HepG2 (cell line): Measurements from ENCODE around the gene MRPL10. TPM values are rescaled to one million over a fixed set of nuclear protein-coding genes. Genes with fewer than 3 reads are reported as not detected.

Experiments used
- ERF ChIP-seq: IDR thresholded peaks from 2 replicates; pipeline ENCODE4 v1.6.1; 2018; ENCODE audit warnings: missing biosample characterization, missing genetic modification reagents
- MLX ChIP-seq: IDR thresholded peaks from 2 replicates; pipeline ENCODE4 v1.6.1; 2016
- PATZ1 ChIP-seq: sonication (generic); formaldehyde crosslinking; IDR thresholded peaks from 2 replicates; pipeline ENCODE4 v1.4.0; 2020; ENCODE audit warnings: missing genetic modification reagents
- PLSCR1 ChIP-seq: sonication (generic); formaldehyde crosslinking; IDR thresholded peaks from 2 replicates; pipeline ENCODE4 v1.5.0; 2020; ENCODE audit warnings: missing genetic modification reagents, mild to moderate bottlenecking, borderline replicate concordance
- SMAD1 ChIP-seq: sonication (generic); formaldehyde crosslinking; IDR thresholded peaks from 2 replicates; pipeline ENCODE4 v1.4.0; 2020; ENCODE audit warnings: missing genetic modification reagents, low read depth, mild to moderate bottlenecking, borderline replicate concordance
- SSRP1 ChIP-seq: IDR thresholded peaks from 2 replicates; pipeline ENCODE4 v1.6.1; 2016; ENCODE audit warnings: control low read depth
- TFDP2 ChIP-seq: sonication (generic); formaldehyde crosslinking; IDR thresholded peaks from 2 replicates; pipeline ENCODE4 v1.4.0; 2020; ENCODE audit warnings: missing genetic modification reagents
- ZBTB26 ChIP-seq: IDR thresholded peaks from 2 replicates; pipeline ENCODE4 v1.6.1; 2016; ENCODE audit warnings: missing compliant biosample characterization, missing genetic modification reagents, borderline replicate concordance
- ZNF276 ChIP-seq: sonication (generic); formaldehyde crosslinking; IDR thresholded peaks from 2 replicates; pipeline ENCODE4 v1.4.0; 2020; ENCODE audit warnings: mild to moderate bottlenecking, low read depth, missing genetic modification reagents
- ZNF329 ChIP-seq: sonication (generic); formaldehyde crosslinking; IDR thresholded peaks from 2 replicates; pipeline ENCODE4 v1.9.0; 2021; ENCODE audit warnings: low read depth, mild to moderate bottlenecking, missing genetic modification reagents
- ZNF431 ChIP-seq: sonication (generic); formaldehyde crosslinking; IDR thresholded peaks from 2 replicates; pipeline ENCODE4 v1.9.0; 2022; ENCODE audit warnings: missing genetic modification reagents, low read depth, mild to moderate bottlenecking, borderline replicate concordance
- ZNF460 ChIP-seq: sonication (generic); formaldehyde crosslinking; IDR thresholded peaks from 2 replicates; pipeline ENCODE4 v1.5.1; 2020; ENCODE audit warnings: missing genetic modification reagents, mild to moderate bottlenecking, borderline replicate concordance
- ZNF609 ChIP-seq: sonication (generic); formaldehyde crosslinking; IDR thresholded peaks from 2 replicates; pipeline ENCODE4 v1.4.0; 2020; ENCODE audit warnings: mild to moderate bottlenecking, missing genetic modification reagents, borderline replicate concordance
- ZNF83 ChIP-seq: sonication (generic); formaldehyde crosslinking; IDR thresholded peaks from 2 replicates; pipeline ENCODE4 v1.4.0; 2020; ENCODE audit warnings: missing genetic modification reagents, mild to moderate bottlenecking, borderline replicate concordance
- ZSCAN31 ChIP-seq: sonication (generic); formaldehyde crosslinking; IDR thresholded peaks from 2 replicates; pipeline ENCODE4 v1.5.0; 2020; ENCODE audit warnings: low read depth, mild to moderate bottlenecking, missing genetic modification reagents
- polyA plus RNA-seq, 8 experiments: library from polyadenylated mRNA; depleted of rRNA in 3 of 8; stranded (reverse) in 7 of 8; unstranded in 1 of 8; fragments of >200 nt; fragmentation: Illumina TruSeq in 4 of 8; extraction: Trizol in 4 of 8; gene quantifications; 2 replicates each; pipeline versions ENCODE4 v1.2.1 to v1.2.3, GENCODE V29; 2011 to 2016; ENCODE audit warnings: low read depth in 4 of 8, missing spikeins in 1 of 8, mixed read lengths in 1 of 8; ENCODE audit not compliant: insufficient read depth in 1 of 8
- total RNA-seq, 5 experiments: library from RNA; depleted of rRNA; stranded (reverse); fragments of >200 nt; fragmentation: Illumina TruSeq; extraction: Trizol; gene quantifications; 2 replicates each; pipeline ENCODE4 v1.2.3, GENCODE V29; 2016; ENCODE audit warnings: low read depth in 1 of 5

MRPL10 gene
- total and polyA plus RNA-seq, 2 of the 13 experiments (the other 11 are each of a cell fraction or from before 2014, with no cell fraction given) = 56.7 to 149 TPM

- no peak for TF ChIP-seq ZNF431 (CRISPR knock-in tag)
- no peak for TF ChIP-seq MLX
- no peak for TF ChIP-seq SSRP1
- TF ChIP-seq ZSCAN31 (CRISPR knock-in tag) = no peak
- TF ChIP-seq PATZ1 (CRISPR knock-in tag) = no peak
- no peak for TF ChIP-seq ZBTB26
- TF ChIP-seq ZNF329 (CRISPR knock-in tag) = no peak
- no peak for TF ChIP-seq ZNF609 (CRISPR knock-in tag)
- no peak for TF ChIP-seq ZNF276
- no peak for TF ChIP-seq SMAD1 (CRISPR knock-in tag)
- TF ChIP-seq TFDP2 = no peak
- no peak for TF ChIP-seq PLSCR1 (CRISPR knock-in tag)
- TF ChIP-seq ERF (CRISPR knock-in tag) = no peak
- no peak for TF ChIP-seq ZNF83 (CRISPR knock-in tag)
- TF ChIP-seq ZNF460 (CRISPR knock-in tag) = no peak
Observed at GRCh38 chr17:47810200-47810821, 21.0 kb downstream of the MRPL10 start (continued).
